Natural killer cell (primary cell): ENCODE measurements around the gene SLC22A4. TPM values are rescaled to one million over a fixed set of nuclear protein-coding genes. Genes with fewer than 3 reads are reported as not detected.

Experiments
- ATAC-seq, 3 donors: fragments of 150-1000 bp in 2 of 3; fragments of 200-7000 bp in 1 of 3; cut with Tn5 transposase; 1 replicate in 1 of 3; 2 replicates in 2 of 3; pipeline ENCODE4 v1.10.0; 2021; ENCODE audit warnings: mild to moderate bottlenecking in 2 of 3, moderate library complexity in 2 of 3
- DNase-seq, 2 donors: peaks; one replicate each; pipeline versions ENCODE4 v3.0.0 to v3.0.0-alpha.2; 2013 to 2021; ENCODE audit warnings: mixed read lengths in 1 of 2
- H3K27ac ChIP-seq: one replicate; pipeline ENCODE4 v1.5.1; 2013; ENCODE audit warnings: mild to moderate bottlenecking, low read length
- H3K27me3 ChIP-seq: one replicate; pipeline ENCODE4 v1.6.1; 2013; ENCODE audit warnings: low read length; ENCODE audit not compliant: control insufficient read depth, insufficient read depth
- H3K36me3 ChIP-seq: one replicate; pipeline ENCODE4 v1.6.1; 2013; ENCODE audit warnings: low read length; ENCODE audit not compliant: control insufficient read depth, insufficient read depth
- H3K4me1 ChIP-seq: one replicate; pipeline ENCODE4 v1.6.1; 2013; ENCODE audit warnings: low read length; ENCODE audit not compliant: control insufficient read depth, insufficient read depth
- H3K4me3 ChIP-seq: one replicate; pipeline ENCODE4 v1.5.1; 2013; ENCODE audit warnings: low read length
- H3K9me3 ChIP-seq: one replicate; pipeline ENCODE4 v1.6.1; 2013; ENCODE audit warnings: low read length; ENCODE audit not compliant: control insufficient read depth, insufficient read depth
- H3K27ac Mint-ChIP-seq, 2 donors: one replicate each; pipeline ENCODE4 v1.8.0; 2022; ENCODE audit warnings: mild to moderate bottlenecking in 2 of 2, mixed read lengths in 2 of 2, moderate library complexity in 1 of 2
- H3K27me3 Mint-ChIP-seq, 2 donors: one replicate each; pipeline ENCODE4 v1.8.0; 2022; ENCODE audit warnings: low read depth in 2 of 2, mixed read lengths in 2 of 2
- H3K36me3 Mint-ChIP-seq: one replicate; pipeline ENCODE4 v1.8.0; 2022; ENCODE audit warnings: mixed read lengths
- H3K4me1 Mint-ChIP-seq, 2 donors: one replicate each; pipeline ENCODE4 v1.8.0; 2022; ENCODE audit warnings: mixed read lengths in 2 of 2
- H3K4me3 Mint-ChIP-seq: one replicate; pipeline ENCODE4 v1.8.0; 2022; ENCODE audit warnings: mild to moderate bottlenecking, moderate library complexity, mixed read lengths
- H3K9me3 Mint-ChIP-seq, 2 donors: one replicate each; pipeline ENCODE4 v1.8.0; 2022; ENCODE audit warnings: mixed read lengths in 2 of 2
- WGBS: methylation state at CpG from one replicate; pipeline ENCODE4 v1.1.7; 2013; ENCODE audit warnings: missing lambda C conversion rate; ENCODE audit not compliant: insufficient coverage; 5-methylcytosine and 5-hydroxymethylcytosine counted together
- intact Hi-C: fragments of 100-400 bp; cut with micrococcal nuclease; formaldehyde crosslinking; loops from one replicate; pipeline ENCODE4 v1.14.2; 2022
- total RNA-seq, 4 donors: library from RNA; stranded (reverse); fragments of 120-200 nt in 1 of 4; gene quantifications; one replicate each; pipeline versions ENCODE4 v1.2.3 to v1.2.4, GENCODE V29; 2013 to 2022
- TF ChIP-seq, protein P1 (sequence below): fragments of 200-600 bp; IDR thresholded peaks from one replicate; pipeline ENCODE4 v1.8.0; 2022; ENCODE audit warnings: antibody characterized with exemption

Gene SLC22A4
- total RNA-seq, 3 donors from 2014 or later (not counting 1 experiment from before 2014, with no cell fraction given) = 0.14 to 2.3 (median 0.27) TPM

DNA sequence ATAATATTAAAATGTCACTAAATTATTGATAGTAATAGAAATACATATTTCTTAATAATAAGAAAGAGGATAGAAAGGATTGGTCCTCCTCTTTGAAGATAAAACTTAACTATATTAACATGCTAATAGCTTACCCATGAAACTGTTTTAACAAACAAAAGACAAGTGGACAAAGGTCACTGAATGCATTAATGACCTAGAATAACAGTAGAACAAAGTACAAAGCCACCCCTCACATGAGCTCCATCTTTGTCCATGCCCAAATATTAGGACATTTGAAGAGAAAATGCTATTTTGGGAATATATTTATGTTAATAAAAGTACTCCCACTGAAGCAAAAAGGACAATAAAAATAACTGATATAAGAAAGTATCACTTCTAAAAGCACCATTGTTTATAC, 41.2 kb downstream of the SLC22A4 start:
- Mint-ChIP-seq H3K36me3 (no peaks in the 10 kb centered on the region), H3K27me3 (peaks cover 11 to 13% of the 10 kb centered on the region in 2 donors), H3K4me1 (no peaks in the 10 kb centered on the region), H3K27ac (no peak overlapping the region), H3K4me3 (no peak overlapping the region), H3K9me3 (no peaks in the 10 kb centered on the region)
- Histone ChIP-seq H3K27ac (no peak overlapping the region), H3K4me1 (no peaks in the 10 kb centered on the region), H3K9me3 (no peaks in the 10 kb centered on the region), H3K36me3 (no peaks in the 10 kb centered on the region), H3K27me3 (no peaks in the 10 kb centered on the region), H3K4me3 (no peak overlapping the region)
- TF ChIP-seq, protein P1, sequence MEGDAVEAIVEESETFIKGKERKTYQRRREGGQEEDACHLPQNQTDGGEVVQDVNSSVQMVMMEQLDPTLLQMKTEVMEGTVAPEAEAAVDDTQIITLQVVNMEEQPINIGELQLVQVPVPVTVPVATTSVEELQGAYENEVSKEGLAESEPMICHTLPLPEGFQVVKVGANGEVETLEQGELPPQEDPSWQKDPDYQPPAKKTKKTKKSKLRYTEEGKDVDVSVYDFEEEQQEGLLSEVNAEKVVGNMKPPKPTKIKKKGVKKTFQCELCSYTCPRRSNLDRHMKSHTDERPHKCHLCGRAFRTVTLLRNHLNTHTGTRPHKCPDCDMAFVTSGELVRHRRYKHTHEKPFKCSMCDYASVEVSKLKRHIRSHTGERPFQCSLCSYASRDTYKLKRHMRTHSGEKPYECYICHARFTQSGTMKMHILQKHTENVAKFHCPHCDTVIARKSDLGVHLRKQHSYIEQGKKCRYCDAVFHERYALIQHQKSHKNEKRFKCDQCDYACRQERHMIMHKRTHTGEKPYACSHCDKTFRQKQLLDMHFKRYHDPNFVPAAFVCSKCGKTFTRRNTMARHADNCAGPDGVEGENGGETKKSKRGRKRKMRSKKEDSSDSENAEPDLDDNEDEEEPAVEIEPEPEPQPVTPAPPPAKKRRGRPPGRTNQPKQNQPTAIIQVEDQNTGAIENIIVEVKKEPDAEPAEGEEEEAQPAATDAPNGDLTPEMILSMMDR = no peak
- ATAC-seq (no peak), DNase-seq (no peak)
- intact Hi-C loops = no loop called here

DNA sequence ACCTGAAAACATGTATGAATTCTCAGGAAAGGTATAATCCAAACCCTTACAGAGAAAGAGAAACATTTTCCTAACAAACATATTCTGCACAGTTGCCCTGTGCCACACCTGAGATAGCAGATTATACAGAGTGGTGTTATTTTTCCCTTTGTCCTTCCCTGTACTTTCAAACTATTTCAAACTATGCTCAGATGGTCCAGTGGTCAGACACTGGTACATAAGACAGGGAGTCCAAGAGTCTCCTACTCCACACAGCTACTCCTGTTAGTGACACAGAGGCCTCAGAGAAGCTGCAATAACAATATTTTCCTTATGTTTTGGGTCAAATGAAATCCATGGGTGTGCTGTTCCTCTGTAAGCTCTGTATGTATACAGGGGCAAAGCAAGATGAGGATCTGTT, 45.3 kb downstream of the SLC22A4 start:
- Histone ChIP-seq H3K27ac (no peak overlapping the region), H3K9me3 (no peaks in the 10 kb centered on the region), H3K4me3 (no peak overlapping the region), H3K36me3 (no peaks in the 10 kb centered on the region), H3K27me3 (no peaks in the 10 kb centered on the region), H3K4me1 (no peaks in the 10 kb centered on the region)
- intact Hi-C loops = no loop called here
- H3K4me3 Mint-ChIP-seq = no peak overlapping the region
- peaks cover 5 to 13% of the 10 kb centered on the region in 2 donors for H3K27me3 Mint-ChIP-seq
- H3K36me3 Mint-ChIP-seq = no peaks in the 10 kb centered on the region
- no peaks in the 10 kb centered on the region for H3K9me3 Mint-ChIP-seq
- no peak overlapping the region for H3K27ac Mint-ChIP-seq
- ATAC-seq (no peak), DNase-seq (no peak)
- TF ChIP-seq, protein P1 = no peak
- no peaks in the 10 kb centered on the region for H3K4me1 Mint-ChIP-seq

DNA sequence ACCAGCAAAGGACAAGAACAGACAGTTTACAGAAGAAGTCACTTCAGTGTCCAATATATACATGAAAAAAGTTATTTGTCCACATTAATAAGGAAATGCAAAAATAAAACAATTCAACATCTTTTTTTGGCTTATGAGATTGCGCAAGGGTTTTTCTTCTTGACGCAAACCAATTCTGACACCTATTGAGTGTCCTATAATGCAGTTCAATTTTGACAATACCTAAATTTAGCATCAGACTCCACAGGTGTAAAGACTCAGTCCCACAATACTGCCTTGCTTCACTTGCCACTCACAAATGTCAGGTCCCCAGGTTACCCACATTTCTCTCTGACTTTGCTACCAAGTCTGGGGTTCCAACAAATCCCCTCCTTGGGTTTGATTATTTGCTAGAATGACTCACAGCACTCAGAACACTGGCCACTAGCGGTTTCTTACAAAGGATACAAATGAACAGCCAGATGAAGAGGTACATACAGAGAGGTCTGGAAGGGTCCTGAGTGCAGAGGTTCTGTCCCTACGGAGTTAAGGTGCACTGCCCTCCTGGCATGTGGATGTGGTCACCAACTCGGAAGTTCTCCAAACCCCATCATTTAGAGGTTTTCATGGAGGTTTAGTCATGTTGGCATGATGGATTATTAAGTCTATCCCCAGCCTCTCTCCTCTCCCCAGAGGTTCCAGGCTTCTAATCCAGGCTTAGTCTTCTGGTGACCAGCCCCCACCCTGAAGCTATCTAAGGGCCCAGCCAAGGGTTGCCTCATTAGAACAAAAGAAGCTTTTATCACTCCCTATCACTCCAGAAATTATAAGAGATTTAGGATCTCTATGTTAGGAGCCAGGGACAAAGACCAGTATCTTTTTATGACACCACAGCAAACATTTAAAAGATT, 48.3 kb downstream of the SLC22A4 start:
- intact Hi-C loops = no loop called here
- Histone ChIP-seq H3K36me3 (no peaks in the 10 kb centered on the region), H3K27ac (no peak overlapping the region), H3K27me3 (no peaks in the 10 kb centered on the region), H3K4me1 (no peaks in the 10 kb centered on the region), H3K9me3 (no peaks in the 10 kb centered on the region), H3K4me3 (no peak overlapping the region)
- TF ChIP-seq, protein P1 = no peak
- ATAC-seq (no peak), DNase-seq (no peak)
- no peak overlapping the region for H3K27ac Mint-ChIP-seq
- peaks cover 6 to 7% of the 10 kb centered on the region in 2 donors for H3K27me3 Mint-ChIP-seq
- no peaks in the 10 kb centered on the region for H3K4me1 Mint-ChIP-seq
- H3K9me3 Mint-ChIP-seq = no peaks in the 10 kb centered on the region
- no peaks in the 10 kb centered on the region for H3K36me3 Mint-ChIP-seq
- 71% methylated on average over 4 of the region's 5 CpGs for WGBS
- no peak overlapping the region for H3K4me3 Mint-ChIP-seq
